Activated T-cell treated with anti-CD3 and anti-CD28 coated beads, Interleukin-2, amount 50 U/mL, for 4 hours (primary cell): ENCODE data around the gene CDC14A. TPM values are rescaled to one million over a fixed set of nuclear protein-coding genes. Genes with fewer than 3 reads are reported as not detected.

ENCODE experiments used
- ATAC-seq, 2 donors: fragments of 200-7000 bp; cut with Tn5 transposase; one replicate each; pipeline ENCODE4 v1.10.0; 2021
- DNase-seq: peaks from one replicate; pipeline ENCODE4 v3.0.0-alpha.2; 2020
- H3K27me3 Mint-ChIP-seq: one replicate; pipeline ENCODE4 v1.8.0; 2021; ENCODE audit warnings: low read depth, mixed read lengths
- H3K36me3 Mint-ChIP-seq: one replicate; pipeline ENCODE4 v1.8.0; 2022; ENCODE audit warnings: mixed read lengths; ENCODE audit not compliant: insufficient read depth
- H3K4me1 Mint-ChIP-seq: one replicate; pipeline ENCODE4 v1.8.0; 2021; ENCODE audit warnings: low read depth, mixed read lengths
- H3K4me3 Mint-ChIP-seq: one replicate; pipeline ENCODE4 v1.8.0; 2021; ENCODE audit warnings: mild to moderate bottlenecking, moderate library complexity, mixed read lengths
- H3K9me3 Mint-ChIP-seq: one replicate; pipeline ENCODE4 v1.8.0; 2021; ENCODE audit warnings: mixed read lengths
- total RNA-seq, 3 donors: library from RNA; stranded (reverse); gene quantifications; one replicate each; pipeline ENCODE4 v1.2.1, GENCODE V29; 2021

Gene CDC14A
- total RNA-seq, 3 donors from 2014 or later: 9.5 to 12.8 (median 12.5) TPM

DNA sequence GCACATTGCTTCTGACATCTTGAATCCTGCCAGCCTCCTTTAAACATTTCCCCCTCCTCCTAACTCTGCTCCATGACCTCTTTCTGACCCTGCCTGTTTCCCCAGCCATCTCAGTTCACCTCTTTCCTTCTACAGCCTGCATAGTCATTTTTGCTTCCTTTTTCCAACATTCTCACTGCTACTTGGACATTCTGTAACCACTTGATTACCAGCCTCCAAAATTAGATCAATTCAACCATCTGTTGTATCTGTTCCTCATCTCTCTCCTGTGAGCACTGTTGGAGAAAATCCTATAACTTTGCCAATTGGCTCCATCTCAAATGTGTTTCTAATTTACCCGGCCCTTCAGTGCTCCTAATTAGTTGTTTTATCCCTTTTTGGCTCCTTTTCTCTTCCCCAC is 158.1 kb downstream of the CDC14A start:
- H3K4me1 Mint-ChIP-seq: peaks cover 4% of the 10 kb centered on the region
- DNase-seq (no peak), ATAC-seq (no peak)
- H3K36me3 Mint-ChIP-seq: peaks cover 20% of the 10 kb centered on the region
- H3K27me3 Mint-ChIP-seq: no peaks in the 10 kb centered on the region
- no peak overlapping the region for H3K4me3 Mint-ChIP-seq
- H3K9me3 Mint-ChIP-seq: no peaks in the 10 kb centered on the region

DNA sequence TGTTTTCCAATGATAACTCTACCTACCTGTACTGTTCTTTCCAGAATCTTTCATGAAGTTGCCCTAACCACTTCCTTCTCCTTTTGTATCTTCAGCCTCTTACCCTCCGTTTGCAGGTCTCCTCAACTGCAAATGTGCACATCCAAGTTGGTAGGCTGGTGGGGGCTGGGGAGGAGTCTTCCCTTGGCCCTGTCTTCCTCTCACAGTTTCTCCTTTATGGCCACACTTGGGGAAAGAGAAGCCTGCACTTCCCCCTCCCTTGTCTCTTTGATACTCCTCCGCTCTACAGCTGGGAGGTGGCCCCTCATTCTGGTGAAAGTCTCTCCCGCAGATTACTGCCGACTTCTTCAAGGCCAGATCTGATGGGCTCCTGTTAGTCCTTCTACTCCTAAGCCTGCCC is 158.8 kb downstream of the CDC14A start:
- no peaks in the 10 kb centered on the region for H3K27me3 Mint-ChIP-seq
- peaks cover 19% of the 10 kb centered on the region for H3K36me3 Mint-ChIP-seq
- H3K9me3 Mint-ChIP-seq: no peaks in the 10 kb centered on the region
- H3K4me1 Mint-ChIP-seq: peaks cover 4% of the 10 kb centered on the region
- DNase-seq (no peak), ATAC-seq (no peak)
- no peak overlapping the region for H3K4me3 Mint-ChIP-seq

GRCh38 chr1:100511773-100512172 is 159.5 kb downstream of the CDC14A start:
- Mint-ChIP-seq H3K4me1 (peaks cover 4% of the 10 kb centered on the region), H3K4me3 (no peak overlapping the region)

DNA sequence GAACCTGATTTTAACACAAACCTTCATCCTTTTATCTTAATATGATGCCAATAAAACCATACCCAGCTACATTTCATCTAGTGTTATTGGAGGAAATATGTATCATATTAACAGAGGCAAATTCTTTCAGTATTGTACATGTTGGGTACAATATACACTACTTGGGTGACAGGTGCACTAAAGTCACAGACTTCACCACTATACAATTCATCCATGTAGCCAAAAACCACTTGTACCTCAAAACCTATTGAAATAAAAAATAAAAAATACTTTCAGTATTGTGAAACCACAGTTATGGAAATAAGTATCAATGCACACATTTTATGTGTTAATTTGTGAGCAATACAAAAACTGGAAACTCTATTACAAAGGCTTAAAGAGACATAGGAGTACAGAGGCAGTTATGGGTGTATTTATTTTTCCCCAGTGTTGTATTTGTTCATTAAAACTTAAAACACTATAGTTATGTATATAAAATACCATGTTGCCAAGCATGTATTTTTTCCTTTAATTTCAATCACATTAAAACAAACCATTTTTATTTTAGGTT is 160.6 kb downstream of the CDC14A start:
- Mint-ChIP-seq H3K9me3 (no peaks in the 10 kb centered on the region), H3K36me3 (peaks cover 16% of the 10 kb centered on the region), H3K27me3 (no peaks in the 10 kb centered on the region), H3K4me3 (no peak overlapping the region), H3K4me1 (peaks cover 7% of the 10 kb centered on the region)
- DNase-seq (no peak), ATAC-seq (peak; percentile 23 to 69)

More at GRCh38 chr1:100511773-100512172, 159.5 kb downstream of the CDC14A start:
- H3K9me3 Mint-ChIP-seq: no peaks in the 10 kb centered on the region
- ATAC-seq (no peak), DNase-seq (no peak)
- H3K36me3 Mint-ChIP-seq: peaks cover 15% of the 10 kb centered on the region
- no peaks in the 10 kb centered on the region for H3K27me3 Mint-ChIP-seq

- Mint-ChIP-seq H3K9me3 (no peaks in the 10 kb centered on the region), H3K36me3 (peaks cover 24% of the 10 kb centered on the region), H3K4me3 (no peak overlapping the region), H3K27me3 (no peaks in the 10 kb centered on the region), H3K4me1 (peaks cover 4% of the 10 kb centered on the region)
- ATAC-seq (no peak), DNase-seq (no peak)
These were observed 164.6 kb downstream of the CDC14A start for GRCh38 chr1:100516857-100517256.

- H3K9me3 Mint-ChIP-seq: no peaks in the 10 kb centered on the region
- peaks cover 4% of the 10 kb centered on the region for H3K4me1 Mint-ChIP-seq
- ATAC-seq (no peak), DNase-seq (no peak)
- H3K27me3 Mint-ChIP-seq: no peaks in the 10 kb centered on the region
- H3K36me3 Mint-ChIP-seq: peaks cover 24% of the 10 kb centered on the region
- H3K4me3 Mint-ChIP-seq: no peak overlapping the region
These were observed 165.2 kb downstream of the CDC14A start for GRCh38 chr1:100517515-100517914.

- no peak for DNase-seq
- ATAC-seq: no peak
- H3K9me3 Mint-ChIP-seq: no peaks in the 10 kb centered on the region
- peaks cover 4% of the 10 kb centered on the region for H3K4me1 Mint-ChIP-seq
- H3K27me3 Mint-ChIP-seq: no peaks in the 10 kb centered on the region
- H3K4me3 Mint-ChIP-seq: no peak overlapping the region
- H3K36me3 Mint-ChIP-seq: peaks cover 24% of the 10 kb centered on the region
These were observed 165.7 kb downstream of the CDC14A start for GRCh38 chr1:100518023-100518422.

DNA sequence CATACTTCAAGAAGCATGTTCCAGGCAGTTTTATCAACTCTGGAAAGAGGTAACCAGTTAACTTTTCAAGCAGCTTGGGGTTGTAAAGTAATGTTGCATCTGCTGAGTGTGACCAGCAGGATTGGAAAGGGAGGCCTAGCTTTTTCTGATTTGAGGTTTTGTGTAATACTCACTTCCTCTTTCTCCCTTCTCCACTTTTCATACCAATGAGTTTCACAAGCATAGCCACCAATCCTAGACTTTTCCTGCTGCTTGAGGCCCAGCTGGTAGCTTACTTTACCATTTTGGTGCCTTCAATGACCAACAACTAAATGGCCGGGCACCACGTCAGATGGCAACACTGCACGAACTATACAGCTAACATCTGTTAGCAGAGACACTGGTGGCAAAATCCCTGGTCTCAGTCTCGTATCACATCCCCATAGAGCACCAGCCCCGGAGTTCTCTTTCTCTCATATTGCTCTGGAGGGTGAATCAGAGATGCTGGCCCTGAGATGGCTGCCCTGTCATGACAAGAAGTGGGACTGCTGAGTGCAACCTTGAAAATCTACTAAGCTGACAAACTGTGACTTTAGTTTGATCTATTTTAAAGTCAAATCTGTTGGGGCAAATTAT is 170.8 kb downstream of the CDC14A start:
- Mint-ChIP-seq H3K27me3 (no peaks in the 10 kb centered on the region), H3K4me3 (no peak overlapping the region), H3K36me3 (peaks cover 11% of the 10 kb centered on the region), H3K9me3 (no peaks in the 10 kb centered on the region), H3K4me1 (no peaks in the 10 kb centered on the region)
- DNase-seq (no peak), ATAC-seq (no peak)

DNA sequence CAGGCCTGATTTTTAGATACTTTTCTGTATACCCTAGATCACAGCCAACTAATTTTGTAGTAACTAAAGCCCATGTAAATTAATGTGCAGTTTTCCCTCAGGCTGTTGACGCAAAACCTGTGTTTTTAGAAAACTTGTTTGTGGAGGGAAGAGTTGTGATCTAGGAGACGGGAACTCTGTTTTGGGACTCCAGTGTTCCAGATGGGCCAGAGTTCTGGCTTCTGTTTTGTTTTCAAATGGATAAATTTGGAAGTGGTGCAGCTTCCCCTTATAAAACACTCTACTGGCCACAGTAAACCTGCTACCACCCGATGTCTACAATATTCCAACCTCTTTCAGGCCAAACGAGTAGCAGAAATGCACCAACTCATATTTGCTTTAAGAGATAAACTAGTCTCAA is 172.0 kb downstream of the CDC14A start:
- no peaks in the 10 kb centered on the region for H3K27me3 Mint-ChIP-seq
- peaks cover 6% of the 10 kb centered on the region for H3K36me3 Mint-ChIP-seq
- ATAC-seq (no peak), DNase-seq (no peak)
- H3K9me3 Mint-ChIP-seq: no peaks in the 10 kb centered on the region
- no peak overlapping the region for H3K4me3 Mint-ChIP-seq
- no peaks in the 10 kb centered on the region for H3K4me1 Mint-ChIP-seq

DNA sequence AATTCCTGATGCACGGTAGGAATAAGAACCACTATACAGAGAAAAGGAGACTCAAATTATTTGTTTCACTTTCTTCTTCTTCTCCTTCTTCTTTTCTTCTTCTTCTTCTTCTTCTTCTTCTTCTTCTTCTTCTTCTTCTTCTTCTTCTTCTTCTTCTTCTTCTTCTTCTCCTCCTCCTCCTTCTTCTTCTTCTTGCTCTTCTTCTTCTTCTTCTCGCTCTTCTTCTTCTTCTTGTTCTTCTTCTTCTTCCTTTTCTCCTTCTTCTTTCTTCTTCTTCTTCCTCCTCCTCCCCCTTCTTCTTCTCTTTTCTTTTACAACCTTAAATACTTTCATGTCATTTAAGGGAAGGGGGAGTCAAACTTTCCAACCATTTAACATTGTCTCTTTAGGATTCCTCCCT is 174.6 kb downstream of the CDC14A start:
- DNase-seq: no peak
- no peak for ATAC-seq
- Mint-ChIP-seq H3K4me3 (no peak overlapping the region), H3K36me3 (no peaks in the 10 kb centered on the region), H3K27me3 (no peaks in the 10 kb centered on the region), H3K9me3 (no peaks in the 10 kb centered on the region), H3K4me1 (peaks cover 16% of the 10 kb centered on the region)

GRCh38 chr1:100528871-100529270 is 176.6 kb downstream of the CDC14A start:
- Mint-ChIP-seq H3K4me3 (no peak overlapping the region), H3K27me3 (no peaks in the 10 kb centered on the region), H3K36me3 (no peaks in the 10 kb centered on the region), H3K9me3 (no peaks in the 10 kb centered on the region), H3K4me1 (peaks cover 26% of the 10 kb centered on the region)
- no peak for ATAC-seq
- DNase-seq: no peak

- DNase-seq: no peak
- ATAC-seq: no peak
- Mint-ChIP-seq H3K4me3 (no peak overlapping the region), H3K4me1 (peaks cover 26% of the 10 kb centered on the region), H3K27me3 (peaks cover 6% of the 10 kb centered on the region), H3K9me3 (no peaks in the 10 kb centered on the region), H3K36me3 (no peaks in the 10 kb centered on the region)
These were observed 177.8 kb downstream of the CDC14A start for GRCh38 chr1:100530141-100530540.

GRCh38 chr1:100530880-100531487 is 178.7 kb downstream of the CDC14A start:
- DNase-seq (no peak), ATAC-seq (peak; percentile 88 to 95)
- Mint-ChIP-seq H3K36me3 (no peaks in the 10 kb centered on the region), H3K9me3 (no peaks in the 10 kb centered on the region), H3K4me1 (peaks cover 26% of the 10 kb centered on the region), H3K27me3 (peaks cover 13% of the 10 kb centered on the region), H3K4me3 (peak overlapping the region; percentile 6)

DNA sequence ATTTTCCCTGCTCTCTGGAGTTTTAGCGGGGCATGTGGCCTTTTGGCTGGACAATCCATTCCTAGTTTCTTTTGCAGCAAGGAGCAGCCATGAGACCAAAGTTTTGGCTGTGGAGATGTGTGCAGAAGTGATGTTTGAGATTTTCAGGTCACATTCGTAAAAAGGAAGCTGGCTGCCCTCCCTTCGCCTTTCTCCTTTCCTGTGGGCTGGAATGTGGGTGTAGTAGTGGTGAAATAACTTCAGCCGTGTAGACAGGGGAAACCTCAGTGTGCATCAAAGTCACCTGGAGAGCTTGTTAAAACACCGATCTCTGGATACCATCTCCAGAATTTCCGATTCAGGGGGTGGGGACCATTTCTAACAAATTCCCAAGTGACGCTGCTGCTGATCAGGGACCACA is 180.3 kb downstream of the CDC14A start:
- H3K4me1 Mint-ChIP-seq: peaks cover 26% of the 10 kb centered on the region
- H3K4me3 Mint-ChIP-seq: no peak overlapping the region
- H3K9me3 Mint-ChIP-seq: no peaks in the 10 kb centered on the region
- no peaks in the 10 kb centered on the region for H3K36me3 Mint-ChIP-seq
- ATAC-seq (no peak), DNase-seq (no peak)
- H3K27me3 Mint-ChIP-seq: peaks cover 22% of the 10 kb centered on the region

- no peaks in the 10 kb centered on the region for H3K9me3 Mint-ChIP-seq
- ATAC-seq (no peak), DNase-seq (no peak)
- H3K4me3 Mint-ChIP-seq: no peak overlapping the region
- H3K36me3 Mint-ChIP-seq: no peaks in the 10 kb centered on the region
- peaks cover 34% of the 10 kb centered on the region for H3K4me1 Mint-ChIP-seq
- peaks cover 37% of the 10 kb centered on the region for H3K27me3 Mint-ChIP-seq
These were observed 183.0 kb downstream of the CDC14A start for GRCh38 chr1:100535264-100535663.
